Upper lobe of left lung (tissue), 6 donors: Measurements from ENCODE around the gene DPM2. TPM values are rescaled to one million over a fixed set of nuclear protein-coding genes. Genes with fewer than 3 reads are reported as not detected.

Source experiments
- ATAC-seq, 2 donors: fragments of 200-7000 bp; cut with Tn5 transposase; one replicate each; pipeline ENCODE4 v1.9.1; 2022; ENCODE audit warnings: mild to moderate bottlenecking in 2 of 2, moderate library complexity in 2 of 2; ENCODE audit not compliant: low FRiP score in 2 of 2
- DNase-seq, 2 donors: peaks; one replicate each; pipeline ENCODE4 v3.0.0-alpha.2; 2019 to 2020
- H3K27ac ChIP-seq, 4 donors: fragments of 200-600 bp; sonication (generic); one replicate each; pipeline ENCODE4 v1.5.1; 2016 to 2019
- H3K27me3 ChIP-seq, 4 donors: fragments of 200-600 bp; sonication (generic); one replicate each; pipeline ENCODE4 v1.5.1; 2017 to 2019
- H3K36me3 ChIP-seq, 4 donors: fragments of 200-600 bp; sonication (generic); one replicate each; pipeline ENCODE4 v1.5.1; 2016 to 2019
- H3K4me1 ChIP-seq, 4 donors: fragments of 200-600 bp; sonication (generic); one replicate each; pipeline ENCODE4 v1.5.1; 2018 to 2019
- H3K4me3 ChIP-seq, 4 donors: fragments of 200-600 bp; sonication (generic); one replicate each; pipeline ENCODE4 v1.5.1; 2017 to 2019; ENCODE audit warnings: mild to moderate bottlenecking in 2 of 4, moderate library complexity in 1 of 4
- H3K9me3 ChIP-seq, 4 donors: fragments of 200-600 bp; sonication (generic); one replicate each; pipeline ENCODE4 v1.5.1; 2018 to 2019
- CTCF ChIP-seq, 6 experiments: fragments of 450-650 bp in 4 of 6; fragments of 200-600 bp in 2 of 6; sonication (generic) in 2 of 6; IDR thresholded peaks; one replicate each; pipeline ENCODE4 v1.5.1; 2016 to 2019; ENCODE audit warnings: antibody characterized with exemption in 6 of 6
- EP300 ChIP-seq, 4 donors: sonication (generic); formaldehyde crosslinking; IDR thresholded peaks; one replicate each; pipeline ENCODE4 v1.5.1; 2017; ENCODE audit warnings: antibody characterized with exemption in 4 of 4, control low read depth in 2 of 4
- POLR2A ChIP-seq, 4 donors: fragments of 450-650 bp; IDR thresholded peaks; one replicate each; pipeline ENCODE4 v1.5.1; 2016 to 2017; ENCODE audit warnings: antibody characterized with exemption in 4 of 4, mild to moderate bottlenecking in 2 of 4
- POLR2AphosphoS5 ChIP-seq, 2 donors: sonication (generic); formaldehyde crosslinking; IDR thresholded peaks; one replicate each; pipeline ENCODE4 v1.5.1; 2017; ENCODE audit warnings: antibody characterized with exemption in 2 of 2
- WGBS, 2 donors: methylation state at CpG; one replicate each; pipeline ENCODE4 v1.1.5; 2017 to 2018; 5-methylcytosine and 5-hydroxymethylcytosine counted together
- total RNA-seq, 6 donors: library from RNA; depleted of rRNA in 4 of 6; stranded (reverse); fragments of >200 nt in 4 of 6; gene quantifications; one replicate each; pipeline versions ENCODE4 v1.1.0 to v1.2.1, GENCODE V29; 2016 to 2021
- donor health status: DM: no; HTN: no; CAD: no; lungs with moderate emphysema.
- donor health status: DM: no; HTN: yes; CAD: no; lungs with severe emphysema.

Gene DPM2
- total RNA-seq, 6 donors from 2014 or later, result 20.1 to 40.7 (median 25.6) TPM

GRCh38 chr9:127979015-127979332, 41.3 kb upstream of the DPM2 start:
- H3K9me3 ChIP-seq, result no peaks in the 10 kb centered on the region
- no peak for ATAC-seq
- 70 to 78% methylated on average over 4 to 5 of the region's 5 CpGs for WGBS, 2 donors

DNA sequence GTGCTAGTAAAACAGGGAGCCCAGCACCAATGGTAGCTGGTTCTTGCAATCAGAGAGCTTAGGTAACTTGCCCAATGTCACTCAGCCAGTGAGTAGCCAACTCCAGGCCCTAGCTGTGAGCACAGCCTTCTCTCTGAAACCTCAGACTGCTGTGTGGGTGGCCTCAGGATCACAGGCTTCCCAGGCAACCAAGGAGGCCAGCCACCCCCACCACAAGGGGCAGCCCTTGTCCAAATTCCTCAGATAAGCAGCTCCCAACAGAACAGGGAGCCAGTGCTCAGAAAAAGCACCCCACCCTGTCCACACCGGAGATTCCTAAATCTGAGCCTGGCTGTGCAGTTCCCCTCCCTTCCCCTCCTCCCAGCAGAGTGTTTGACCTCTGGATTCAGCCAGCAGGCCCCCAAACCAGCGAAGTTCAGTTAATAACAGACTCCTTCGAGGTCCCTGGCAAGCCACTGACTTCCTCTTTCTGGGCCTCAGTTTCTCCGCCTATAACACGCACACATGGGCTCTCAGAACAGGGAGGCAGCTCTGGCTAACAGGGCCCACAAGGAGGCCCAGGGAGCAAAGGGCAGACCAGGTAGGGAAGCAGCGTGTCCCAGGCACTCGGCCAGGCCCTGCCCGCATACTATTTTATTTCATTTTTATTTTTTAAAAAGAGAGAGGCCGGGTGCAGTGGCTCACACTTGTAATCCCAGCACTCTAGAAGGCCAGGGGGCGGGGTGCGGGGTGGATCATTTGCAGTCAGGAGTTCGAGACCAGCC, 40.4 kb upstream of the DPM2 start:
- H3K4me3 ChIP-seq, result peak overlapping the region in 3 of 4 donors; percentile 70 to 95 (median 95)
- peaks cover 54 to 80% (median 77%) of the 10 kb centered on the region in 4 donors for H3K4me1 ChIP-seq

More at GRCh38 chr9:127979015-127979332, 41.3 kb upstream of the DPM2 start:
- Histone ChIP-seq H3K27me3 (no peaks in the 10 kb centered on the region), H3K4me1 (peaks cover 45 to 71% (median 67%) of the 10 kb centered on the region in 4 donors), H3K36me3 (no peaks in the 10 kb centered on the region), H3K27ac (peak overlapping the region; percentile 75 to 91 (median 78)), H3K4me3 (peak overlapping the region in 3 of 4 donors; percentile 70 to 95 (median 95))
- DNase-seq, result no peak
- no peak for TF ChIP-seq POLR2A (IDR thresholded peaks at IDR 0.05)
- TF ChIP-seq POLR2AphosphoS5 (IDR thresholded peaks at IDR 0.05), result no peak
- TF ChIP-seq EP300 (IDR thresholded peaks at IDR 0.05), result no peak
- TF ChIP-seq CTCF (IDR thresholded peaks at IDR 0.05), result no peak

GRCh38 chr9:127977009-127977883, 39.6 kb upstream of the DPM2 start:
- 81 to 84% methylated on average over 6 to 7 of the region's 7 CpGs for WGBS, 2 donors
- DNase-seq, result no peak

More for the DNA sequence above, 40.4 kb upstream of the DPM2 start:
- Histone ChIP-seq H3K9me3 (no peaks in the 10 kb centered on the region), H3K27me3 (no peaks in the 10 kb centered on the region), H3K27ac (peak overlapping the region; percentile 75 to 91 (median 78)), H3K36me3 (no peaks in the 10 kb centered on the region)
- ATAC-seq (peak; percentile 49 to 74), DNase-seq (peak in 1 of 2 donors; percentile 83)
- TF ChIP-seq EP300 (IDR thresholded peaks at IDR 0.05) (no peak), POLR2A (IDR thresholded peaks at IDR 0.05) (no peak), CTCF (IDR thresholded peaks at IDR 0.05) (no peak), POLR2AphosphoS5 (IDR thresholded peaks at IDR 0.05) (peak; percentile 39 to 45)
- 56 to 72% methylated on average over 7 to 12 of the region's 12 CpGs for WGBS, 2 donors

GRCh38 chr9:127976498-127976897, 38.8 kb upstream of the DPM2 start:
- H3K4me3 ChIP-seq, result peak overlapping the region in 2 of 4 donors; percentile 70 to 95
- ATAC-seq (peak in 1 of 2 donors; percentile 72), DNase-seq (peak in 1 of 2 donors; percentile 81)
- TF ChIP-seq CTCF (IDR thresholded peaks at IDR 0.05) (no peak), POLR2AphosphoS5 (IDR thresholded peaks at IDR 0.05) (no peak), POLR2A (IDR thresholded peaks at IDR 0.05) (no peak), EP300 (IDR thresholded peaks at IDR 0.05) (no peak)
- H3K9me3 ChIP-seq, result no peaks in the 10 kb centered on the region
- H3K27ac ChIP-seq, result peak overlapping the region; percentile 75 to 91 (median 78)
- WGBS, 2 donors, result 48 to 63% methylated on average over 4 to 6 of the region's 6 CpGs
- H3K36me3 ChIP-seq, result no peaks in the 10 kb centered on the region
- peaks cover 64 to 91% (median 87%) of the 10 kb centered on the region in 4 donors for H3K4me1 ChIP-seq
- no peaks in the 10 kb centered on the region for H3K27me3 ChIP-seq

More at GRCh38 chr9:127977009-127977883, 39.6 kb upstream of the DPM2 start:
- H3K4me1 ChIP-seq, result peaks cover 59 to 88% (median 84%) of the 10 kb centered on the region in 4 donors
- peak overlapping the region; percentile 75 to 91 (median 78) for H3K27ac ChIP-seq
- ATAC-seq, result no peak
- TF ChIP-seq EP300 (IDR thresholded peaks at IDR 0.05) (no peak), POLR2AphosphoS5 (IDR thresholded peaks at IDR 0.05) (no peak), CTCF (IDR thresholded peaks at IDR 0.05) (no peak), POLR2A (IDR thresholded peaks at IDR 0.05) (no peak)
- H3K27me3 ChIP-seq, result no peaks in the 10 kb centered on the region
- no peaks in the 10 kb centered on the region for H3K36me3 ChIP-seq
- peak overlapping the region in 3 of 4 donors; percentile 70 to 95 (median 95) for H3K4me3 ChIP-seq
- no peaks in the 10 kb centered on the region for H3K9me3 ChIP-seq
